ENCODE data around the gene B9D1.

The B9D1 gene

DNA sequence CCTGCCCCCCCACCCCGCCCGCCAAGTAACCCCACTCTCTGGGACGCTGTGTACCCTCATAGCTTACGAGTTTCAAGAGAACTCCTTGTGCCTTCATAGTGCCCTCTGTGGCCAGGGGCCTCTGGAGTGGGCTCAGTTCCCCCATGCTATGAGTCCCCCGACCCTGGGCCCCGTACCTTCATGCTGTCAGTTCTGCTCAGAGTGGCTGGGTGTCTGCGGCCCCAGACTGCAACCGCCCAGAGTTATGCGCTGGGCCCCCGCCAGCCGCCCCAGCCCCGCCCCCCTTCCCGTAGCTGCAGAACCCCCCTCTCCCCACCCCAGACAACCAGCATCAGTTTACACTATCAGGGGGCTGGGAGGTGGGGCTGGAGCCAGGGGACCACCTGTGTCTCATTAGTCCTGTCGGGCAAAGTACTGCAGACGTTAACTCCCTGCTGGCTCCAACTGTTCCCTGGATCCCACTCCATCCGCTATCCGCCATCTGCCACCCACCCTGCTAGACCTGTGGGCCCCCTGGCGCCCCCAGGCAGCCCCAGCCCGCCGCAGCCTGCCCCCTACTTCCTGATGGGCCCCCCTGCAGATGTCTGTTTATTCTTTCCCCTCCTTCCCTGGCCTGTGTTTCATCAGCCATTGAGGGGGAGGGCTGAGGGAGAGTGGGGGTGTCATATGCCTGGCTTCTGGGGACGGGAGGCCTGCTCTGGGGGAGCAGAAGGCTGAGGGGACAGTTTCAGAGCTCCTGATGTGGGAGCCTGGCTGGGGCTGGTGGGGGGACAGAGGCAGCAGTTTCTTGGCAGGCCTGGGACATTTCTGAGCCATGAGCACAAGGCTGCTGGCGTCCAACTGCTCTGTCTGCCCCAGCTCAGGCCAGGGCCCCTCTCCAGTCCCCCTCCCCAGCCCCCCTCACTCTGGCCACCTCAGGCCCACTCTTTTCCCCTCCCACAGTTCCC is 24.7 kb upstream of the B9D1 start, which contains the start of gene MFAP4:
MFAP4 (minus strand) TSS at position 217 of the 947 bp plus-strand sequence; CDS start at position 182, 35 bp downstream.
- DNase-seq (ENCODE audit: low read depth, low spot score): peak; percentile 65
- H3K4me3 ChIP-seq (ENCODE audit: low read depth, low read length): peak within 1 kb of the TSS; percentile 68
- CTCF ChIA-PET: interaction anchor here (1.3 to 4.2 kb wide), 3 partner anchors 9 to 61 kb away, joined by 4 to 28 read pairs (median 16); partner anchors contain the start of genes B9D1 and MAPK7
- POLR2A ChIA-PET: interaction anchor here (0.6 to 4.1 kb wide), 5 partner anchors 9 to 25 kb away, joined by 3 to 39 read pairs (median 3); partner anchors contain the start of genes B9D1 and MAPK7
- TF ChIP-seq, protein P1, sequence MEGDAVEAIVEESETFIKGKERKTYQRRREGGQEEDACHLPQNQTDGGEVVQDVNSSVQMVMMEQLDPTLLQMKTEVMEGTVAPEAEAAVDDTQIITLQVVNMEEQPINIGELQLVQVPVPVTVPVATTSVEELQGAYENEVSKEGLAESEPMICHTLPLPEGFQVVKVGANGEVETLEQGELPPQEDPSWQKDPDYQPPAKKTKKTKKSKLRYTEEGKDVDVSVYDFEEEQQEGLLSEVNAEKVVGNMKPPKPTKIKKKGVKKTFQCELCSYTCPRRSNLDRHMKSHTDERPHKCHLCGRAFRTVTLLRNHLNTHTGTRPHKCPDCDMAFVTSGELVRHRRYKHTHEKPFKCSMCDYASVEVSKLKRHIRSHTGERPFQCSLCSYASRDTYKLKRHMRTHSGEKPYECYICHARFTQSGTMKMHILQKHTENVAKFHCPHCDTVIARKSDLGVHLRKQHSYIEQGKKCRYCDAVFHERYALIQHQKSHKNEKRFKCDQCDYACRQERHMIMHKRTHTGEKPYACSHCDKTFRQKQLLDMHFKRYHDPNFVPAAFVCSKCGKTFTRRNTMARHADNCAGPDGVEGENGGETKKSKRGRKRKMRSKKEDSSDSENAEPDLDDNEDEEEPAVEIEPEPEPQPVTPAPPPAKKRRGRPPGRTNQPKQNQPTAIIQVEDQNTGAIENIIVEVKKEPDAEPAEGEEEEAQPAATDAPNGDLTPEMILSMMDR (IDR thresholded peaks at IDR 0.05; ENCODE audit: insufficient read depth, low read length, missing control alignments): no peak

DNA sequence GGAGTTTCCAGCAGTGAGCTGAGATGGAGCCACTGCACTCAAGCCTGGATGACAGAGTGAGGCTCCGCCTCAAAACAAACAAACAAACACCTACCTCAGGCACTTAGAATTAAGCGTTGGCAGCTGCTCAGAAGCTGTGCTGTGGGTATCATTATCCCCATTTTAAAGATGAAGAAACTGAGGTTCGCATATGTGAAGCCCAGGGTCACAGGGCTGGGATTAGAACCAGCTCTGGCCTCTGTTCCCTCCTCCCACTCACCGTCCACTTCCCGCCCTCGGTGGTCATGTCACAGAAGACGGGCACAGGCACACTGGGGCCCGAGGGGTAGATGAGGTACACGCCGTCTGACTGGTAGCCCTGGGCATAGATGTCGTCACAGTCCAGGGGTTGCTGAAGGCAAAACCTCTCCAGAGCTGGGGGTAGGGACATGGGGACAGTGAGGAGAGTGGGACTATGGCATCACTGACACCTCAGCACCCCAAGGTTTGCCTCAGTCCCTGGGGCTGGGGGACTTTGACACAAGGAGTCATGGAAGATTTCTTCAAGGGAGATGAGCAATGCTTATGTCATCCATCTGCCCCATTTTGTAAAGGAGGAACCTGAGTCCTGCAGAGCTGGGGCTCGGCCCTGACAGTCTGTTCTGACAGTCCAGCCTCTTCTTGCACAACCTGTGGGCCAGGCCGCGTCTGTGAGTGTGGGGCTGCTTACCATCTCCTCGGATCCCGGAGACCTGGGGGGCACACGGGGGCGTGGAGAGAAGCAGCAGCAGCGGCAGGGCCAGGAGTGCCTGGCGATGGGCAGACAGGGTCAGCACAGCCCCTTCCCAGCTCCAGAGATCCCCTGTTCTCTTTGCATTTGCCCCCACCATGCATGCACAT is 23.8 kb upstream of the B9D1 start:
- H3K4me3 ChIP-seq (ENCODE audit: low read depth, low read length): peak overlapping the region; percentile 68
- TF ChIP-seq, protein P1 (IDR thresholded peaks at IDR 0.05; ENCODE audit: insufficient read depth, low read length, missing control alignments): no peak
- ChIA-PET POLR2A (interaction anchor here (0.6 to 4.1 kb wide), 5 partner anchors 8 to 24 kb away, joined by 3 to 39 read pairs (median 3); partner anchors contain the start of genes B9D1 and MAPK7), CTCF (interaction anchor here (1.3 to 4.2 kb wide), 3 partner anchors 8 to 62 kb away, joined by 4 to 28 read pairs (median 16); partner anchors contain the start of genes B9D1 and MAPK7)
- DNase-seq (ENCODE audit: low read depth, low spot score): no peak

DNA sequence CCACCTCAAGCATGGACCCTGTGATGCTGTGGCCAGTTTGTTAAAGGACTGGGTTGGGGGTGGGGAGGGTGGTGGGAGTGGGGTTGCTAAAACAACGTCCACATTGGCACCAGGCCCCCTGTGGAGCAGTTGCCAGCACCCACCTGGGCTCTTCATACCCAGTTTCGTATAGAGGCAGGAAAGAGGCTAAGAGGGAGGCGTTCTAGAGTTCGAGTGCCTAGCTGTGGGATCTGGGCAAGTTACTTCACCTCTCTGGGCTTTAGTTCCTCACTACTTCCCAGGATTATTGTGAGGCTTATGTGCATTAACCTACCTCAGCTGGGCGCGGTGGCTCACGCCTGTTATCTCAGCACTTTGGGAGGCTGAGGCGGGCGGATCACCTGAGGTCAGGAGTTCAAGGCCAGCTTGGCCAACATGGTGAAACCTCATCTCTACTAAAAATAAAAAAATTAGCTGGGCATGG is 23.0 kb upstream of the B9D1 start:
- CTCF ChIA-PET: interaction anchor here (2.4 to 4.2 kb wide), 2 partner anchors 23 to 62 kb away, joined by 16 to 28 read pairs; partner anchors contain the start of gene B9D1
- DNase-seq (ENCODE audit: low read depth, low spot score): no peak
- TF ChIP-seq, protein P1 (IDR thresholded peaks at IDR 0.05; ENCODE audit: insufficient read depth, low read length, missing control alignments): no peak
- peak overlapping the region; percentile 40 for H3K4me3 ChIP-seq (ENCODE audit: low read depth, low read length)
- POLR2A ChIA-PET: interaction anchor here (1.3 to 4.1 kb wide), 4 partner anchors 7 to 33 kb away, joined by 3 to 39 read pairs (median 4); partner anchors contain the start of genes B9D1 and MAPK7

DNA sequence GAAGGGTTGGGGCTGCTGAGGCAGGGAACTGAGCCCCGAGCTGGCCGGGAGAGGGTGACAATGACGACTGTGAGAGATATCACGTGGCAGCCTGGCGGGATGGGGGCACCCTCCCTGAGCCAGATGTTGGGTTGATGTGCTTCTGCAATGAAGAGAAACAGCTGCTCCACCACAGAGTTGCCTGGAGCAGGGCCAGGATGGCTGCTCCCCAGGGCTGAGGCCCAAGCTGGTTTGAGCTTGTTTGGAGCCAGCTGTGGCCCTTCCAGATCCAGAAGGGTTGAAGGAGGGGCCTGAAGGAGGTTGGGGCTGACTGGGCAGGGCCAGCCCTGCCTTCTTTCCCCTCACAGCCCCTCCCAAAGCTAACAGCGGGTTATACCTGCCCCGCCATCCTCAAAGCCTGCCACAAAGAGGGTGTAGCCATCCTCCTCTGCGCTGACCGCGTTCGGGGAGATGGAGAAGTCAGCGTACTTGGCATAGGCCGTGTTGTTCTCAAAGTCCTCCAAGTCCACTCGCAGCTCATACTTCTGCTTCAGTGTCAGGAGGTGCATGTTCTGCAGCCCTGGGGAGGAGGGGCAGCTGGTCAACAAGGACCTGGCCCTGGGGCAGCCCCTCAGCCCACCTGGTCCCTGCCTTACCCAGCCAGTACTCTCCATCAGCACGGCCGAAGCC is 22.3 kb upstream of the B9D1 start:
- TF ChIP-seq, protein P1 (IDR thresholded peaks at IDR 0.05; ENCODE audit: insufficient read depth, low read length, missing control alignments): no peak
- DNase-seq (ENCODE audit: low read depth, low spot score): no peak
- H3K4me3 ChIP-seq (ENCODE audit: low read depth, low read length): peak overlapping the region; percentile 40
- POLR2A ChIA-PET: interaction anchor here (1.3 to 1.5 kb wide), 2 partner anchors 34 to 63 kb away, joined by 4 to 5 read pairs; no protein-coding TSS in a partner anchor
- CTCF ChIA-PET: interaction anchor here (2.6 to 4.2 kb wide), 2 partner anchors 22 to 63 kb away, joined by 12 to 28 read pairs; partner anchors contain the start of gene B9D1

DNA sequence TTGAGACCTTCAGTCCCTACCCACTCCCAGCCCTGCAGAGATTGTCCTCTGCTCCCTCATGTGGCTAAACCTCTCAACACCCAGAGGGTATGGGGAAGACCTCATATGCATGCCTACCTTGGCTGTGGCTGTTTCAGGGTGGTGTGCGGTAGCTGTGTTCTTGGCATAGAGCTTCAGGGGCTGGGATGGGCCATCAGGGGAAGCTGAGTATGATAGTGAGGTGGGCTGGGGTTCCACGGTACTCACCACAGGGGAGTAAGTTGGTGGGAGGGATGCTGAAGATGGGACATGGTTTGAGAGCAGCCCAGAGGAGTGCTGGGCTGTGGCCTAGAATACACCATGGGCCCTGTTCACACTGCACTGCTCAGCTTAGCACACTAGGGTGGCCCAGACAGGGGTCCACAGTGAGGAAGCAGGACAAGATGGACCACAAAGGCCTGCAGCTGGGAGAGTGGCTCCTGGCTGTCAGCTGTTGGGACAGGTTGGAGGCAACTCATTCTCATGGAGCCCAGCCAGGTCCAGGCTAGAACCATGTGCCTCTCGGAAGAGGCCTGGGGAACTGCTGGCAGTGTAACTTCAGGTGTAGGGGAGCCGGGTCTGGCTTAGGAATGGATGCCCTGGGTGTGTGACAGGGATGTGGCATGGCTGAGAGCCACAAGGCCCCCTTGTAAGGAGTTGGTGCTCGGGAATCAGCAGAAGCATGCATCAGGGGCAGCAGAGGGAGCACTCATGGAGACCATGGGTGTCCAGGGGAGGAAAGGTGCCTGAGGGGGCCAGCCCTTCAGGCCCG is 21.4 kb upstream of the B9D1 start:
- TF ChIP-seq, protein P1 (IDR thresholded peaks at IDR 0.05; ENCODE audit: insufficient read depth, low read length, missing control alignments): no peak
- H3K4me3 ChIP-seq (ENCODE audit: low read depth, low read length): no peak overlapping the region
- ChIA-PET POLR2A (interaction anchor here (1.5 kb wide), 1 partner anchor 64 kb away, joined by 5 read pairs; no protein-coding TSS in a partner anchor), CTCF (interaction anchor here (2.6 to 4.2 kb wide), 2 partner anchors 21 to 64 kb away, joined by 12 to 28 read pairs; partner anchors contain the start of gene B9D1)
- DNase-seq (ENCODE audit: low read depth, low spot score): no peak
